IPS-20b (cell line): ENCODE measurements around the gene DHRS4L2.
A peak's percentile ranks its signal among the peaks of the same experiment; 100 is the strongest.
"Not testable (repeated sequence)": the region's sequence is repeated elsewhere in the genome, so short reads cannot be mapped to it uniquely, and the experiment has no call there.

ENCODE experiments used
- H3K27ac ChIP-seq: one replicate; pipeline ENCODE4 v1.5.1; 2013; ENCODE audit warnings: low read length
- H3K27me3 ChIP-seq: 2 replicates; pipeline ENCODE4 v1.6.1; 2013; ENCODE audit warnings: mild to moderate bottlenecking, low read length, inconsistent platforms; ENCODE audit not compliant: insufficient read depth
- H3K36me3 ChIP-seq: 2 replicates; pipeline ENCODE4 v1.6.1; 2013; ENCODE audit warnings: low read depth, mild to moderate bottlenecking, inconsistent platforms, low read length, moderate library complexity; ENCODE audit not compliant: insufficient read depth
- H3K4me1 ChIP-seq: 2 replicates; pipeline ENCODE4 v1.6.1; 2013; ENCODE audit warnings: mild to moderate bottlenecking, control low read depth, inconsistent platforms, low read length, moderate library complexity; ENCODE audit not compliant: insufficient read depth
- H3K4me3 ChIP-seq: 2 replicates; pipeline ENCODE4 v1.5.1; 2013; ENCODE audit warnings: mild to moderate bottlenecking, low read length, inconsistent platforms
- H3K9ac ChIP-seq: 2 replicates; pipeline ENCODE4 v1.6.1; 2013; ENCODE audit warnings: low read depth, mild to moderate bottlenecking, inconsistent platforms, low read length, moderate library complexity
- H3K9me3 ChIP-seq: 2 replicates; pipeline ENCODE4 v1.6.1; 2013; ENCODE audit warnings: mild to moderate bottlenecking, low read depth, low read length, inconsistent platforms; ENCODE audit not compliant: insufficient read depth

The DHRS4L2 gene

GRCh38 chr14:24032727-24033418 lies 44.1 kb downstream of the DHRS4L2 start:
- no peak overlapping the region for H3K4me3 ChIP-seq
- H3K4me1 ChIP-seq, result no peaks in the 10 kb centered on the region
- no peak overlapping the region for H3K27ac ChIP-seq
- no peaks in the 10 kb centered on the region for H3K27me3 ChIP-seq
- H3K9ac ChIP-seq, result no peak overlapping the region
- no peaks in the 10 kb centered on the region for H3K9me3 ChIP-seq
- no peaks in the 10 kb centered on the region for H3K36me3 ChIP-seq

GRCh38 chr14:24035769-24036168 lies 47.0 kb downstream of the DHRS4L2 start:
- H3K36me3 ChIP-seq, H3K27me3 ChIP-seq, H3K4me1 ChIP-seq, H3K27ac ChIP-seq, H3K9ac ChIP-seq, H3K9me3 ChIP-seq: not testable (repeated sequence)
- H3K4me3 ChIP-seq, result peak overlapping the region; percentile 76; the same call in 1 of the 2 replicates

DNA sequence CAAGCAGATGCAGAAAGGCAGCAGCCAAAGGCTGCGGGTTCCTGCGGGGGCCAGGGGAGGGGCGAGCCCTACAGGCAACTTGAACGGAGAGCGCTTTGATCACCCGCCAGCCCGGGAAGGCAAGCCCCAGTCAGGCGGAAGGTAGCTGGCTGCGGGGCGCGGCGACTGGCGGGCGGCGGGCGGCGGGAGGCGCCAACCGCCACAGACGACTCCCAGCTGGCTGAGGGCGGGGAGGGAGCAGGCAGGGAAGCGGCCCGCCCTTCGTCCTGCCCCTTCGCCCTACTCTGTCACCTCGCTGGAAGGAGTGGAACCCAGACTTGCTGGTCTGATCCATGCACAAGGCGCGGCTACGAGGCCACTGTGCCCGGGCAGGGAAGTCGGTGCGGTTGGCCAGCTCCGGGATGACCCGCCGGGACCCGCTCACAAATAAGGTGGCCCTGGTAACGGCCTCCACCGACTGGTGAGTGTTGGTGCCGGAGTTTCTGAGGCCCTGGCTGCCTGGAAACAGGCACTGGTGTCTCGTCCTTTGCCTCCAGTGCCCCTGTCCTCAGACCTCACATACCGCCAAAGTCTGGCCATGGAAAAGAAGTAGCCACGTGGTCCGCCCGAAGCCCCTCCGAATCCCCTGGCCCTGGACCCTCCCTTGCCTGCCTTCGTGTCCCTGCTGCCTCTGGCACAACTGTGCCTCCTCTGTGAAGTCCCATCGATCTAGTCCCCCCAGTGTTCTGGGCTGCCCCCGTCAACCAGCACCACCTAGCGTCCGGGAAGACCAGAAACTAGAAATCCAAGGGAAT lies 47.6 kb downstream of the DHRS4L2 start:
- Histone ChIP-seq H3K9ac (peak overlapping the region; percentile 81; the same call in 1 of the 2 replicates), H3K27me3 (no peaks in the 10 kb centered on the region), H3K9me3 (no peaks in the 10 kb centered on the region), H3K4me1 (no peaks in the 10 kb centered on the region), H3K4me3 (peak overlapping the region; percentile 76), H3K36me3 (no peaks in the 10 kb centered on the region), H3K27ac (no peak overlapping the region)

DNA sequence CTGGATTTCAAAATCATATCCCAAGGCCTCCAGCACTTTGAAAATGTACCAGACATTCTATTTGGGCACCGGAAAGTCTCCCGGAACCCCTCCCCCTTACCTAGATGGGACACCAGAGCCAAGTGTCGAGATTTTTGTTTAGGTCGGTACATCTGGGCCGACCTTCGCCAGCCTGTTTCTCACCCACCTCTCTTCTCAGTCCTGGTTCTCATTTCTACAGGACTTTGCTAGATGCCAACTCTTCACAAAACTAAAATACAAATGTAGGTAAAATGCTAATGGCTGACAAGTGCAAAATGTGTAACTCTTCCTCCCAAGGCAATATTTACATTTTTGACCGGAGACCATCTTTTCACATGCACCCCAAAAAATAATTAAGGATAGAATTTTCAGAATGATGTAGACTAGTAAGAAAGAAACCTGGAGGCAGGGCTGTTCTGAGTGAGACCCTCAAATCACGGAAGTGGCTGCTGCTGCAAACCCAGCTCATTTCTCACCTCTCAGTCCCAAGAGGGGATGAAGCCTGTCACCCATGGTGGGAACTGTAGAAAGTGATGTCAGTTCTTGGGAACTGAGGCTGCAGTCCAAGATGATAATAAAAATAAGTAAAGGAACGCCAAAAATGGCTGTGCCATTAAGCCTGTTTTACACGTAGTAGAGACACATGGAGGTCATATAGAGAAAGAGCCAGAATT lies 48.4 kb downstream of the DHRS4L2 start:
- H3K27ac ChIP-seq, H3K4me1 ChIP-seq, H3K9me3 ChIP-seq, H3K27me3 ChIP-seq, H3K36me3 ChIP-seq, H3K9ac ChIP-seq: not testable (repeated sequence)
- H3K4me3 ChIP-seq, result peak overlapping the region; percentile 76; the same call in 1 of the 2 replicates

GRCh38 chr14:24037658-24038037 lies 48.9 kb downstream of the DHRS4L2 start:
- no peaks in the 10 kb centered on the region for H3K4me1 ChIP-seq
- H3K9me3 ChIP-seq, result no peaks in the 10 kb centered on the region
- H3K36me3 ChIP-seq, result no peaks in the 10 kb centered on the region
- H3K27ac ChIP-seq, result no peak overlapping the region
- H3K4me3 ChIP-seq, result no peak overlapping the region
- H3K27me3 ChIP-seq, result no peaks in the 10 kb centered on the region
- H3K9ac ChIP-seq, result no peak overlapping the region

DNA sequence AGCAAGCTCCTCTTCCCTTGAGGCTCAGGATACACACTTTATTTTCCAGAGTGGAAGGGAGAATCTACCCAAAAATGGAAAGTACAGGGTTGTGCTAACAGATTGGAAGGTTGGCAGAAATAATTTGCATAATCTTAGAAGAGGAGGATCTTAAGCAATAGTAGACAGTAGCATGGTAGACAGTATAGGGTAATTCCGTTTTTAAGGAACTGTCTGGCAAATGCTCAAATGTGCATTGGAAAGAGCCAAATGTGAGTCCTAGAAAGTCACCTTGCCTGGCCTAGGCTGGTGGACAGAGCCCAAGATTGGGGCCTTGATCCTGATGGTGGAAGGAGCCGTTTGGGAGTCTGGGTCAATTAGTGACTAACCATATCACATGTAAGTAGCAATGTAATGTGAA lies 50.0 kb downstream of the DHRS4L2 start:
- Histone ChIP-seq H3K4me1 (no peaks in the 10 kb centered on the region), H3K9me3 (no peaks in the 10 kb centered on the region), H3K9ac (no peak overlapping the region), H3K4me3 (no peak overlapping the region), H3K27me3 (no peaks in the 10 kb centered on the region), H3K27ac (no peak overlapping the region), H3K36me3 (no peaks in the 10 kb centered on the region)

GRCh38 chr14:24040692-24041091 lies 52.0 kb downstream of the DHRS4L2 start:
- H3K36me3 ChIP-seq, result no peaks in the 10 kb centered on the region
- no peaks in the 10 kb centered on the region for H3K9me3 ChIP-seq
- no peaks in the 10 kb centered on the region for H3K4me1 ChIP-seq
- no peaks in the 10 kb centered on the region for H3K27me3 ChIP-seq
- no peak overlapping the region for H3K27ac ChIP-seq
- H3K9ac ChIP-seq, result no peak overlapping the region
- no peak overlapping the region for H3K4me3 ChIP-seq

DNA sequence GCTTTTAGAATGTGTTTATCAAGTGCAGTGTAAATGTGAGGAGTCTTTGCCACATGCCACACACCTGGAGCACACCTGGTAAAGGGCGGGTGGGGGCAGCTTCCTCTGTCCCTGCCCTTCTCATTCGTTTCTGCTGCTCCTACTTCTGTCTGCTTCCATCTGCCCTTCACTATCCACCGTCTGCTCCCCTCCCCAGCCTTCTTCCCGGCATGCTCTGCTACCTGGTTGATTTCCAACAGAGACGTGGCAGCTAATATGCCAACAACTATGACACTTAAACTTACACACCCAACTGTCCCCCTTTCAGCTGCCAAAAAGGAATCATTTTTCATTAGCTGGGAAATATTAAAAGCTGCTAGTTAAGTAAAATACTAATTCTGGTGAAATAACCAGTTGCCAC lies 54.0 kb downstream of the DHRS4L2 start:
- Histone ChIP-seq H3K9me3 (no peaks in the 10 kb centered on the region), H3K4me1 (no peaks in the 10 kb centered on the region), H3K9ac (no peak overlapping the region), H3K27me3 (no peaks in the 10 kb centered on the region), H3K36me3 (no peaks in the 10 kb centered on the region), H3K4me3 (no peak overlapping the region), H3K27ac (no peak overlapping the region)

DNA sequence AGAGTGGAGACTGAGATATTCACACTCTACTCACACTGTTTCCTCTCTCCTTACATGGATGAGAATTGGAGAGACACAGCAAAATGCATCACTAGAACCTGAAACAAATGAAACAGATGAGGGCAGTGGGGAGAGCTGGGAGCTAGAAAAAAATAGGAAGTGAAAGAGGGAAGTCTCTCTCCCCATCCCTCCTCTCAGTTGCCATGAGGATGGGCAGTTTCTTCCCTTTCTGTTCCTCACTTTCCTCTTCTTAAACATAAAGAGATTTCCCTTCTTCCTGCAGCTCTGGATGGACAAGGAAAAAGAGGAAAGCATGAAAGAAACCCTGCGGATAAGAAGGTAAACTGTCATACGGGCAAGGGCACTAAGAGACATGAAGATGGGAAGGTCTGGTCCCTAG lies 60.3 kb downstream of the DHRS4L2 start:
- not testable (repeated sequence) for H3K27ac ChIP-seq, H3K9me3 ChIP-seq, H3K4me1 ChIP-seq, H3K4me3 ChIP-seq, H3K9ac ChIP-seq, H3K36me3 ChIP-seq, H3K27me3 ChIP-seq

DNA sequence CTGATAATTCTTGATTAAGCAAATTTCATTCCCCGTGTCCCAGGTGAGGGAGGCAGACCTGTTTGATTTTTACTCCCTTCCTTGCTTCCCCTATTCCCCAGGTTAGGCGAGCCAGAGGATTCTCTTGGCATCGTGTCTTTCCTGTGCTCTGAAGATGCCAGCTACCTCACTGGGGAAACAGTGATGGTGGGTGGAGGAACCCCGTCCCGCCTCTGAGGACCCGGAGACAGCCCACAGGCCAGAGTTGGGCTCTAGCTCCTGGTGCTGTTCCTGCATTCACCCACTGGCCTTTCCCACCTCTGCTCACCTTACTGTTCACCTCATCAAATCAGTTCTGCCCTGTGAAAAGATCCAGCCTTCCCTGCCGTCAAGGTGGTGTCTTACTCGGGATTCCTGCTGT lies 62.0 kb downstream of the DHRS4L2 start:
- H3K4me3 ChIP-seq, result peak overlapping the region; percentile 87; the same call in 1 of the 2 replicates

GRCh38 chr14:24051176-24051788 lies 62.6 kb downstream of the DHRS4L2 start:
- no peak overlapping the region for H3K27ac ChIP-seq
- no peaks in the 10 kb centered on the region; the same call in 1 of the 2 replicates for H3K27me3 ChIP-seq
- H3K4me3 ChIP-seq, result peak overlapping the region; percentile 87
- no peaks in the 10 kb centered on the region for H3K36me3 ChIP-seq
- H3K9me3 ChIP-seq, result no peaks in the 10 kb centered on the region
- H3K9ac ChIP-seq, result peak overlapping the region; percentile 84
- peaks cover 3% of the 10 kb centered on the region; the same call in 1 of the 2 replicates for H3K4me1 ChIP-seq

More for the DNA sequence above, 62.0 kb downstream of the DHRS4L2 start:
- not testable (repeated sequence) for H3K9ac ChIP-seq, H3K9me3 ChIP-seq, H3K27ac ChIP-seq, H3K4me1 ChIP-seq, H3K36me3 ChIP-seq, H3K27me3 ChIP-seq
